GM19193 (cell line): ENCODE measurements around the gene TBX18.

ENCODE experiments used
- POLR2A ChIP-seq: IDR thresholded peaks from 4 replicates; pipeline ENCODE4 v1.6.1; 2011; ENCODE audit not compliant: insufficient read depth, insufficient read length; ENCODE audit errors: extremely low read depth

TBX18 gene

GRCh38 chr6:84764332-84765049, at the start of gene TBX18:
Gene TBX18 (minus strand): TSS chr6:84764598. CDS start chr6:84764181, 417 bp downstream.
- TF ChIP-seq POLR2A: no peak

GRCh38 chr6:84811351-84811750, 47.0 kb upstream of the TBX18 start:
- no peak for TF ChIP-seq POLR2A

- no peak for TF ChIP-seq POLR2A
These were observed 45.1 kb upstream of the TBX18 start for GRCh38 chr6:84809455-84809854.

- TF ChIP-seq POLR2A: no peak
These were observed 44.2 kb upstream of the TBX18 start for GRCh38 chr6:84808491-84809061.

DNA sequence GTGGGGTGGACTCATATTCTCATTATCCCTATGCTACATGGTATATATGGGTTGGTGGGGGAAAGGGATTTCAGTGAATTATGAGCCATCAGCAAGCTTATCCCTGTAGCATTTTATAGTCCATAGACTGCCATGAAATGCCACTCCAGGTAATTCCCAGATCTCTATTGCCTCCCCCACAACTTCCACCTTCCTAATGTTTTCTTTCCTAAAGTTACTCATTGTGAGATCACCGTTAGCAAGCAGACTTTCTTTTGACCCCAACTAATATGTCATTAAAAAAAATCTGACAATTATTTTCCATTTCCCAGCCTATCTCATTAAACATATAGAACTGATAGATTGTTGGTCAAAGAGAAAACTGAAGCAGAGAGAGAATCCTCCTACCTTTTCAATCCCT, 40.7 kb upstream of the TBX18 start:
- no peak for TF ChIP-seq POLR2A

- no peak for TF ChIP-seq POLR2A
These were observed 40.3 kb upstream of the TBX18 start for GRCh38 chr6:84804720-84805119.

DNA sequence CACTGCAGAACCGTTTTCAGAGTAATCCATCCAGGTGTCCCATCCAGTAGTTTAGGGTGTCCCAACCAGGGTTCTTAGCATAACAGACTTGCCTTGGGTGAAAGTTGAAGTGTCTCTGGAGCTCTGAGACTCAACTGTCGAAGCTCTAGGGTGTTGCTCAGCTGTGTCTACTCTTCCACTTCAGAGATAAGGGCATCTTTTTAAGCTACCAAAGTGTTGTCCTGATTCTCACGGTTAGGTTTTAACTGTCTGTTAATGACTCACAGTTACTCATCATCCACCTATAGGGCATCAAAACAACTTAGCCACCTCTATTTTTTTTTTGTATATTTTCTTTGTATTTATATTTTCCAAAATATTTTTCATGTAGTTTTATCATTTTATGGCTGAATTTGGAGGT, 36.9 kb upstream of the TBX18 start:
- TF ChIP-seq POLR2A: no peak

DNA sequence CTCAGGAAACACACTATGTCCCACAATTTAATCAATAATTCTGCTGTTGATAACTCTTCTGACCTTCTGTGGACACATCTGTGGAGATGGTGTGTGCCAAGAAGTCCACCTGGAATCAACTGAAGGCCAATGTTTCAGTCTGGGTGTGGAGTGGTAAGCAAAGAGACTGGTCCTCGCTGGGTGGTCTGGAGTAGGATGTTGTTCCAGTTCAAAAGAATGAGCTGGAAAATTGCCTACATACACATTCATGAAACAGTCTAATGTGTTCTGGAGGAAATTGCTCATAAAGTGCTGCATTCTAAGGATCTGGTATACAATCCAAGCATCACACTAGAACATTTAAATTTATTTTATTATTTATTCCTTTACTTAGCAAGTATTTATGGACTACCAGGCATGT, 33.9 kb upstream of the TBX18 start:
- TF ChIP-seq POLR2A: no peak

DNA sequence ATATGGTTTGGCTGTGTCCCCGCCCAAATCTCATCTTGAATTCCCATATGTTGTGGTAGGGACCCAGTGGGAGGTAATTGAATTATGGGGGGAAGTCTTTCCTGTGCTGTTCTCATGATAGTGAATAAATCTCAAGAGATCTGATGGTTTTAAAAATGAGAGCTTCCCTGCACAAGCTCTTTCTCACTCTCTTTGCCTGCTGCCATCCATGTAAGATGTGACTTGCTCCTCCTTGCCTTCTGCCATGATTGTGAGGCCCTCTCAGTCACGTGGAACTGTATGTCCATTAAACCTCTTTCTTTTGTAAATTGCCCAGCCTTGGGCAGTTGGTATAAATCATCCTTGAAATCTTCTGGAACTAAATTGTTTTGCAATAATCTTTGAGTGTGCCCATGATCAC, 31.9 kb upstream of the TBX18 start:
- no peak for TF ChIP-seq POLR2A

GRCh38 chr6:84791927-84792326, 27.5 kb upstream of the TBX18 start:
- no peak for TF ChIP-seq POLR2A

DNA sequence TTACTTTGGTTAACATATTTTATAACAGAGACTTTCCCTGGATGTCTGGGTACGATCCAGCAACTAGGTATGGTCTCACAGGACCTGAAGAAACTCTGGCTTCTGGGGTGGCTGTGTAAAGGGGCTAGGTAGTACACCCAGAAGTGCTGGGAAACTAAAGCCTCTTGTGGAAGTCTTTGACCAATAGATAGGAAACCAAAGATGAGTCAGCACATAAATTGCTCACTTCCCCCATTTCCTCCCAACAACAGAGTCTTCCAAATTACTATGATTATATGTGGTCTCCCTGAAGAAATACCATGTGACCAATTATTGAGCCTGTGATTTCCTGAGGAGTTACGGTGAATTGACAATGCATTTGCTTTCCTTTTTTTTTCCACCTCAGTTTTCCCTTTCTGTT, 26.8 kb upstream of the TBX18 start:
- no peak for TF ChIP-seq POLR2A

DNA sequence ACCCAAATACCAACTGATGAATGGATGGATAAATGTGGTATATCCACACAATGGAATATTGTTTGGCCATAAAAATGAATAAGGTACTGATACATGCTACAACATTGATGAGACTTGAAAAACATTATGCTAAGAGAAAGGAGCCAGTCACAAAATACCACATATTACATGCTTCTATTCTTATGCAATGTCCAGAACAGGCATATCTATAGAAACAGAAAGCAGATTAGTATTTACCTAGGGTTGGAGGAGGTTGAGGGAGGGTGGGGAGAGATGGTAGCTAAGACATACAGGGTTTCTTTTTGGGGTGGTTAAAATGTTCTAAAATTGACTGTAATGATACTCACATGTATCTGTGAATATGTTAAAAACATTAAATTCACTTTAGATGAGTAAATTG, 24.8 kb upstream of the TBX18 start:
- no peak for TF ChIP-seq POLR2A

DNA sequence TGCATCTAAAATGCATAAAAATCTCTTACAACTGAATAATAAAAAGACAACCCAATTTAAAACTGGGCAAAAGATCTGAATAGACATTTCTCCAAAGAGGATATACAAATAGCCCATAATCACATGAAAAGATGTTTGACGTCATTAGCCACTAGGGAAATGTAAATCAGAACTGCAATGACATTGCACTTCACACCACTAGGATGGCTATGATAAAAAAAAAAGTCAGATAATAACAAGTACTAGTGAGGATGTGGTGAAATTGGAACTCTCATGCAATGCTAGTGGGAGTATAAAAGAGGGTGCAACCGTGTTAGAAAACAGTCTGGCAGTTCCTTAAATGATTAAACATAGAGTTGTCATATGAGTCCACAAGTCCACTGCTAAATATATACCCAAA, 24.3 kb upstream of the TBX18 start:
- TF ChIP-seq POLR2A: no peak

- TF ChIP-seq POLR2A: no peak
These were observed 21.3 kb upstream of the TBX18 start for GRCh38 chr6:84785671-84786070.

DNA sequence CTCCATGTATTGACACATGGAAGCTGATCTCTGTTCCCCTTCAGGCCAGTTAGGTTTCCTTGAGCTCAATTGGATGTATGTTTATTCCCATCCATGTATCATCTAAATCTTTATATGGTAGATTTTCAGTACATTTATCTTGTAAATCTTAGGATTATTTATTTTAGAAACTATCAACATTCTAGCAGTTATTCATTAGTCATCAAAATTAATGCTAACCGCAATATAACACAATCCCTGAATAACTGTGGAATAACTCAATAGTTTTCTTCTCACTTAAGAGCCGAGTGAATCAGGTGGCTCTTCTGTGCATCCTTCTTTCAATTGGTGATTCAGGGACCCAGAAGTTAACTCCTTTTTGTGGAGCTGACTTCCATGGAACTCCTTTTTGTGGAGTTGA, 15.5 kb upstream of the TBX18 start:
- TF ChIP-seq POLR2A: no peak

GRCh38 chr6:84779380-84779779, 15.0 kb upstream of the TBX18 start:
- TF ChIP-seq POLR2A: no peak

GRCh38 chr6:84777888-84778287, 13.5 kb upstream of the TBX18 start:
- TF ChIP-seq POLR2A: no peak

- TF ChIP-seq POLR2A: no peak
These were observed 12.0 kb upstream of the TBX18 start for GRCh38 chr6:84776392-84776791.

GRCh38 chr6:84775751-84776150, 11.4 kb upstream of the TBX18 start:
- TF ChIP-seq POLR2A: no peak
